Frontal cortex (tissue), 1 donor: ENCODE results near the gene RAB7A. TPM values are rescaled to one million over a fixed set of nuclear protein-coding genes. Genes with fewer than 3 reads are reported as not detected.

ENCODE experiments used
- small RNA-seq: library from RNA; depleted of rRNA; stranded (forward); fragments of <200 nt; gene quantifications from one replicate; pipeline ENCODE3, GENCODE V24; 2014
- total RNA-seq: library from RNA; depleted of rRNA; stranded (reverse); fragments of >200 nt; gene quantifications from one replicate; pipeline ENCODE4 v1.2.3, GENCODE V29; 2014

The RAB7A gene
- total RNA-seq, 1 donor from 2014 or later: 29.8 TPM

Small RNAs within 50 kb of the gene (small RNA-seq; reads per million reads assigned to genes)
- gene RF00399: not detected

Other genes starting within 250 kb of the RAB7A start
- 0.41 TPM for gene GATA2, start 233.0 kb upstream of the RAB7A start, total RNA-seq
- gene RPN1, start 75.4 kb upstream of the RAB7A start, total RNA-seq: 246 TPM
- gene ACAD9, start 153.4 kb downstream of the RAB7A start, total RNA-seq: 27.7 TPM